Non-pigmented ciliary epithelial cell (primary cell): ENCODE data around the gene GPATCH8.
"Not testable (repeated sequence)": the region's sequence is repeated elsewhere in the genome, so short reads cannot be mapped to it uniquely, and the experiment has no call there.

Experiments used
- DNase-seq: peaks from one replicate; pipeline ENCODE4 v3.0.0-alpha.2; 2010; ENCODE audit warnings: low read depth

GPATCH8 gene

DNA sequence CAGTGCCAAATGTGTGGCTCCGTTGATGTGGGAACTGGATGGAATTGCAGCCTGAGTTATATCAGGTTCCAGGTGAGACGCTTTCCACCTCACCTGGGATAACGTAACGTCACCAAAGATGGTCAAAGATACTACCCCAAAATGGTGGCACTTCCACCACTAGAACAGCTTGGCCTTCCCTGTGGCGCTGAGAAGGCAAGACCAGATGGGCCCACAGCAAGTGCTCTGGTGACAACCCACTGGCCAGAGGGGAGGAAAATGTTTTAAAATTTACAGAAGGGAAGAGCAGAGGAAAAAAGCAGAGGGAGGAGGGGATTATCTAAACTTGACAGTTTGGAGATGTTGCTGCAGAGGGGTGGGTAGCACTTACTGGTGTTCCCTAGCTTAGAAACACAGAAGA lies 106.3 kb downstream of the GPATCH8 start:
- no peak for DNase-seq

DNA sequence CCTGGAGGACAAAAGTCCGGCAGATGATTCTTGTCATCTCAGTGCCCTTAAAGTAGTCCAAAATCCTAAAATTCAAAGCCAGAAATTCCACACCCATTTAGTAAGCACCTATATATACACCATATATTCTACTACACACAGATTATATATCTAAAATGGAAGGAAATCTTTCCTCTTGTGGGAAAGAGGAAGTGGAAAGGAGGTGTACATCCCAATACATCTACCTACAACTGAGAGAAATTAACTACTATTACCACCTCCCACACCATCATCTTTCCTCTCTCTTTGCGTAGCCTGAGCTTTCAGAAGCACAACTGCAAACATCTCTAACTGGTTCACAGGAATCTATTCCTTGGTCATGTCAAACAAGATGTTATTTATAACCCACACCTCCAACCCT lies 108.4 kb downstream of the GPATCH8 start:
- no peak for DNase-seq

DNA sequence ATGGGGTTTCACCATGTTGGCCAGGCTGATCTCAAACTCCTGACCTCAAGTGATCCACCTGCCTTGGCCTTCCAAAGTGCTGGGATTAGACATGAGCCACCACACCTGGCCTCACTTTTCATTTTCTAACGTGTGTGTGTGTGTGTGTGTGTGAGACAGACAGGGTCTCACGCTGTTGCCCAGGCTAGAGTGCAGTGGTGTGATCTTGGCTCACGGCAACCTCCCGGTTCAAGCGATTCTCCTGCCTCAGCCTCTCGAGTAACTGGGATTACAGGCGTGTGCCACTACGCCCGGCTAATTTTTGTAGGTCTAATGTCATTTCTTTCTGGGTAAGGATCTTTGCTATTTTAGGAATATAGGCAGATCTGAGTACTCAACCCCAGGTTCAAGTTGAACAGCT lies 109.1 kb downstream of the GPATCH8 start:
- not testable (repeated sequence) for DNase-seq

DNA sequence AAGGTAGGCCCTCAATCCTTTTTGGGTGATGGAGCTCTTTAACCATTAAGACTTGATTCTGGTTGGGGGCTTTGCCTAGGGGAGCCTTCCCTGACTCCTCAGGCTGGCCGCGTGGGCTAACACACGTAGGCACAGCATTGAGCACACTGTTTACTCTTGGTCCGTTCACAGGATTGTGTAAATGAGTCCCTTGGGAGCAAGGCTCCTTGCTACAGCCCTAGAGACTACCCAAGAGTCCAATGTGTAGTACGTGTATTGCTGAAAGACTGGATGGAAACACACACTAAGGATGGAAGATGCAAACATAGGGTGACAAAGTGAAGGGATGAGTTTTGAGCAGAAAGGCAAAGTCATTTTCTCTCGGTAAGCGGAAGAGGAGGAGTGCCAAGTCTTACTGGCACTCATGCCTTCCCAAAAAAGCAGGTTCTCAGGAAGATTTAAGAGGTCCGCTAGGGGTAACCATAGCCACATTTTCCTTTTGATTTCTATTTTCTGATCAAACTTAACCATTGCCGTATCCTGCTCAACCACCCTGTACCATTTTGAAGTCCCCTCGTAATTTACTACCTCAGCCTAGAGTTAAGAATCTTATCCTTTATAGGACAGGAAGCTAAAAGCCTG lies 112.8 kb downstream of the GPATCH8 start:
- DNase-seq = no peak

DNA sequence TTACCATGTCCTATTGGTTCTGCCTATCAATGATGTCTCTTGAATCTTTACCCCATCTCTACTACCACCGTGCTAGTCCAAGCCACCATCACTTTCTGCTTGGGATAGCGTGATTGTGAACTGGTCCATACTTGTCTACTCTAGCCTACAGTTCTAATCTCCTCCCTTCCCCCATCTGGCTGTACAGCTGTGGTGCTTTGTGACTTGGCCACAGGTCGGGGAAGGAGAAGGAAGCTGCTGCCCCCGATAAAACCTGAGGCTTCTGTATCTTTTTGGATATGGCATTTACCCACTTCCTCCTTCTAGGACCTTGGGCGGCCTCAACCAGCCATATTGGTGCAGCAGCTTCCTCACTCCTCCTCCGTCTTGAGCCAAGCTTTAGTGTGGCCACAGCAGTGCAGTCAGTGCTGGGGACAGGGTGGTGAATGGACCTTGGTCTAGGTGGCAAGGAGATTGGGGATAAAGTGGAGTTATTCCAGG lies 113.4 kb downstream of the GPATCH8 start:
- no peak for DNase-seq

DNA sequence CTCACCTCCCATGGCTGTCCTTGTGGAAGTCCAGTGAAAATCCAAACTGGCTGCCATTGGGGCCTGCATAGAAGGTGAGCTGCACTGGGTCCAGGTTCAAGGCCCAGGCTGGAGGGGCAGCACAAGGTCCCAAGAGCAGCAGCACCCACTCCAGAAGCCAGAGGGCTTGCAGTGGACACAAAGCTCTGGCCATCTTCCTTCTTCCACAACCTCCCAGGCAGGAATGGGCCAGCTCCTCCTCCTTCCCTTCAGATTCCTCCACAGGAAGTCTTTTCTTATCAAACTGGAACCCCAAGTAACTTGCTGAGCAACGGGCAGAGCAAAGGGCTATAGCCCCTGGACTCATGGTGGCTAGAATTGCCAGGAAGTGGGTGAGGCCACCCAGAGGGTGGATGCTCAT lies 113.9 kb downstream of the GPATCH8 start, which contains the start of gene ITGA2B:
ITGA2B (minus strand) TSS at position 369 of the 400 bp plus-strand sequence; CDS start at position 193, 176 bp downstream.
- DNase-seq = no peak

DNA sequence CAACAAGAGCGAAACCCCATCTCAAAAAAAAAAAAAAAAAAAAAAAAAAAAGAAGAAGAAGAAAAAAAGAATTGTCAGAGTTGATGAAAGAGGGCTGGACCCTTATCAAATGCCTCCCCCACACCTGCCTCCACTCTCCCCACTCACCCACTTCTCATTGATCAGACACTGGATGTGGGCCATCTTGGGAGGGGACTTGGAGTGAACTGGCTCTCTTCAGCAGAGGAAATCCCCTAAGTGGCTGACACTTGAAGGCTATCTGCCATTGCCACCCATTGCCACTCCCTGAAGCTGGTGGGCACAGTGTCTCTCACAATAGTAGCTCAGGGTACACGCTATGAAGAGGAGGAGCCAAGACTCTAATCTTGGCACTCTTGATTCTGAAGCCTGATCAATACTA lies 115.4 kb downstream of the GPATCH8 start:
- no peak for DNase-seq

DNA sequence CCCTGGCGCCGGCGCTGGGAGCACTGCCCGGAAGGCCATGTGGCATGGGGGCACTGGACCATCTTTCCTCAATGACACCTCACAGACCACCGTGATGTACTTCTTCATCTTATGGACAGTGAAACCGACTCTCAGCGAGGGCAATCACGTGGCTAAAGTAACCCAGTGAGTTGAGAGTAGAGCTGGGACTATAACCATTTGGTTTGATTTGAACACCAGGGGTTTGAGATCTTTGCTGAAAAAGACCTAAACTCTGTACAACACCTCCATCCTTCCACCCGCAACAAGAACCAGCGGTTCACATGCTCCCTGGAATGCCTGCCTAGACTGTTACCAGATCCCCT lies 117.1 kb downstream of the GPATCH8 start:
- DNase-seq = no peak

DNA sequence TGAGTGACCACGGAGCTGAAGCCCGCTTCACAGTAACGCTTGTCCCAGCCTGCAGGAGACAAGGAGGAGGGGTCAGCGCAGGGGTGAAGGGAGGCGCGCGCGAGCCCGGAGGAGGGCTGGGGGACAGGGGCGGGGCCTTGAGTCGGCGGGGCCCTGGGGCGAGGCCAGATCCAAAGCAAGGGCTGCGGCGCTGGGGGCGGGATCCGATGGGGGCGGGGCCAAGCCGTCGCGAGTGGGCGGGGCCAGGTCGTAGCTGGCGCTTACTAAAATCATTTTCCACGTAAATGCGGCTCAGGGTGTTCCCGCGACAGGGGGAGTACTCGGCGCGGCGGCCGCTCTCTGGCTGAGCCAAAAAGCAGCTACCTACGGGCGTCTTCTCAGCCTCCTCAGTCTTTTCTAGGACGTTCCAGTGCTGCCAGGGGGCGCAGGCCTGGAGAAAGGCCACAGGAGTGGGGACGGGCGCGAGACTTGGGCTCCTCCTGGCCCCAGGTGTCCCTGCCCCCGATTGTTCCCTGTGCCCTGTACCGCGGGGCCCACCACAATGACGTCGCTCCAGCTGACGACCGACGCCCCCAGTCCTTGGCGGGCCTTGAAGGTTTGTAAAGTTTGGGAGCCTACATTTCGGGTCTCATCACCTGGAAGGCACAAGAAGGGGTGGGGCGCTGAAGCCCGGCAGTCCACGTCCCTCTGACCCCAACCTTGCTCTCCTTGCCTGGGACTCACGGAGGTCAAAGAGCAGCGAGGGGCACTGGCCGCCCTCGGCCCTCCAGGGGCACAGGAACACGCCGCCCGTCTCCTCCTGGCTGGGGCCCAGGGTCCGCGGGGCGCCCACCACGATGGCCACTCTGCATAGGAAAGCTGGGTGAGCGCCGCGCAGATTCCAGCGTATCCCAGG lies 117.7 kb downstream of the GPATCH8 start:
- DNase-seq = no peak

DNA sequence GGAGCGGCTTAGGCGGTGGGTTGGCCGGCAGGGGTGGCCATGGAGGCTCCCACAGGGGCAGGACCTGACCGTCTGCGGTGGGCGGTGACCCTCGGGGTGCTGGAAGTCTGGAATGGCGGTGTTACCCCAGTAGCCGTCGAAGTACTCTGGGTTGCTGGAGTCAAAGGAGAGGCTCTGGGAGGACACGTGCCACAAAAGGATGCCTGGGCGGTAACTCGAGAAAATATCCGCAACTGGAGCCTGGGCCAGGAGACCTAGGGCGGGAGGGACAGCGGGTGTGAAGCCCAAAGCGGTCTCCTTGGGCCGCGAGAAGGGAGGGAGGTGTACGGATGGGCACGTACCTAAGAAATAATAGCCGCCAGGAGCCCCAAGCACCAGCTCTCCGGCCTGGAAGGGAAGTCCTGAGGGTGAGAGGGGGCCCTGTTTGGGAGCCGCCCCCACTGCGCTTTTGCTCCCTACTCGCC lies 118.4 kb downstream of the GPATCH8 start:
- no peak for DNase-seq

DNA sequence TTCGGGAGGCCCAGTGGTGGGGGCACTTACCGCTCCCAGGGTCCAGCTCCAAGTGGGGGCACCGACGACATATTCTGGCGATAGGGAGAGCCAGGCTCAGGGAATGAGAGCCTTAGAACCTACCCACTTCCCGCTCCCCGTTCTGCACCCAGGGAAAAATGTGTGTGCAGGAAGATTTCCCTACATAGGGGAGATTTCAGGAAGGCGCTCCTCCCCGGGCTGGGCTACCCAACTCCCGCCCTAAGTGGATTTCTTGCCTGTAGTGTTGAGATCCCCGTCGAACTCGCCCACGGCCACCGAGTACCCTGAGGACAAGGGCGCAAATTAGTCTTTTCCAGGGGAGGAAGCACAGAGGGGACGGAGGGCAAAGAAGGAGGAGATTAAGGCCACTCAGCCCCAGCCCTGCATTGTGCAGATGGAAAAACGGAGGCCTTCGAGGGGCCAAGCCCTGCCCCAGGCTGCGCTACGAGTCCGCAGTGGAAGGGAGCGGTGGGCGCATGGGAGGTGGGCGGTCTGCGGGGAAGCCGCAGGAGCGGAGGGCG lies 118.9 kb downstream of the GPATCH8 start:
- no peak for DNase-seq

DNA sequence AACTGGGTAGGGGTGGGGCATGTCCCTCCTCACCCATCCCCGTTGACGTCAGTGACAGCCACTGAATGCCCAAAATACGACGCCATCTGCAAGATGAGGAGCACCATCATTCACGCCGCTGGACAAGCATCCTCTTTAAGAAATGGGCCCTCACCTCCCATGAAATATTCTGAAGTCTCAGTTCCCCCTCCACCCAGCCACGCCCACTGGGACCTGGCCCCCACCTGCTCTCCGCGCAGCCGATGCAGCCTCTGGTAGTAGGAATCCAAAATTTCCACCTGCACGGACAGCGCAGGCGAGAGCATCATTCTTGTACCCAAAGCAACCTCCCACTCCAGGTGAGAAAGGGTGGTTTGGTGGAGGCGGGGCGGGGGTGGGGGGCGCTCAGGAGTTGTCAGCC lies 119.3 kb downstream of the GPATCH8 start:
- DNase-seq = no peak

DNA sequence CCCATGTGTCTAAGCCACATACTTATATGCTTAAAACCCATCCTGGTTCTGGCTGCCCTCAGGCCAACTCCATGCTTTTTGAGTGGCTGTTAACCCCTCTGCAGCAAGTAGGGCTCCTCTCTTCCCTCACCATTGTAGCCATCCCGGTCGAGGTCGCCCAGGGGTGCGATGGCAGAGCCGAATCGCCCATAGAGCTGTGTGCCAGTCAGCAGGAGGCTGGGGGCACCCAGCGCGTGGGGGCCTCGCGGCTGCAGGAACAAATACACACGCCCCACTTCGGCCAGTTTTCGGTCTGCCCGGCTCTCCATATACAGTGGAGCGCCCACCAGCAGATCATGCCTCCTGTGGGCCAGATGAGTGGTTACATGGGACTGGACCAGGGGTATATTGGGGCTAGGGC lies 119.8 kb downstream of the GPATCH8 start:
- no peak for DNase-seq

DNA sequence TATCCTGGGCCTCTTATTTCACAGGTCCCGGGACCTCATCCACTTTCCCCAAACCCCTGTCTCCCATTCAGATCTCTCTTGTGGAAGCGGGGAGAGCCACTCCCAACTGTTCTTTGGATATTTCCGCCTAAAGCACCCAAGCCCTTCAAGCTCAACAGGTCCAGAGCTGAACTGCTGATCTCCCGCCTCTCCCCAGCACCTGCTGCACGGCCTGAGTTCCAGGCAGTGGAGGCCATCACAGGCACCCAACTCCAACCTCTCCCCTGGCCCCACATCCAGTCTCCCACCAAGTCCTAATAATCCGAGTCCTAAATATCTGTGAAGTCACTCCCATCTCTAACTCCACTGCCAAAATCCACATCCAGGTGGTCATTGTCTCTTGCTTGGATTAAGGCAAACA lies 120.3 kb downstream of the GPATCH8 start:
- DNase-seq = no peak

DNA sequence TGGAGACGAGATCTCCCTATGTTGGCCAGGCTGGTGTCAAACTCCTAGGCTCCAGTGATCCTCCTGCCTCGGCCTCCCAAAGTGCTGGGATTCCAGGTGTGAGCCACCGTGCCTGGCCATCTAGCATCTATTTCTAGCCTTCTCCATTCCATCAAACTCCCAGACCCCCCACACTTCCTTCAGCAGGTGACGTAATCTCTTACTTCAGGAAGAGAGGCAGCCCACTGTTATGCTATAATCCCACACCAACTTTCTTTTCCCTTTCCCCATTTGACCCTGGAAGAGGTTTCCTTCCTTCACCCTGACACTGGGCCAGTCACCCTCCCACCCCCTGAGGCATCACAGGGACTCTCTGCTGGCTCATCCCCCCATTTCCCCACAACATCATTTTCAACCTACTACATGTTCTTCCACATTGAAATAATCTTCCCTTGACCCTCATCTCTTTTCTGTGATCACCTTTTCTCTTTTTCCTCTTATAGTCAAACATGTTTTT lies 121.3 kb downstream of the GPATCH8 start:
- no peak for DNase-seq

DNA sequence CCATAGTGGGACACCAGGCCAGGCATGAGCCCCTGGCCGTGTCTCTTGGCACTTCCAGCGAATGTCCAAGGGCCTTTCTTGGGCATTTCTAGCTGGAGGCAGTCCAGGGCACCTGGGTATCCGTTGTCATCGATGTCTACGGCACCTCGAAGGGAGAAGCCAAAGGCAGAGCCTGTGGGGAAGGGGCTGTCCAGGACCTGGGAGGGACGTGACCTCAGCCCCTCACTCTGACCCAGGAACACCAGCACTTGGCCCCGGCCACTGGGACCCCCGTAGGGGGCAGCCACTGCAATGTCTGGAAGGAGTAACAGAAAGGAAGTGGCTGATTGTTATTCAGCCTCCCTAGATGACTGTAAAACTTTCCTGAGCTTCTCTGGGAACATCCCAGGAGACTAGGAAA lies 122.4 kb downstream of the GPATCH8 start:
- no peak for DNase-seq

DNA sequence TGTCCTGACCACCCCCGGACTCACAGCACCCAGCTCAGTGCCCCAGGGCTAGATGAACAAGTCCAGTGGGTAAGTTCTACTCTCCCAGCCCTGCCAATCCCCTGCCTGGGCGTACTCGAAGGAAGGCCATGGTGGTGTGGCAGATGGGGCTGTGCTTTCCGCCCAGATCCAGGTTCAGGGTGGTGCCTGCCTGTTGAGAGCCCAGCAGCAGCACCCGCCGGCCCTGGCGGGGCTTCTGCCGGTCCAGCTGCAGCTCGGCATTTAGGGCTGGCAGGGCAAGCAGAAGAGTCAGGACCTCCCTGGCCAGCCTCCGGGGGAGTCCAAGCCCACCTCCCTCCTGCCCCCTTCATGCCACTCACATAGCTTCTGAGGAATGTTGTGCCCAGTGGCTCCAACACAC lies 123.3 kb downstream of the GPATCH8 start:
- no peak for DNase-seq

DNA sequence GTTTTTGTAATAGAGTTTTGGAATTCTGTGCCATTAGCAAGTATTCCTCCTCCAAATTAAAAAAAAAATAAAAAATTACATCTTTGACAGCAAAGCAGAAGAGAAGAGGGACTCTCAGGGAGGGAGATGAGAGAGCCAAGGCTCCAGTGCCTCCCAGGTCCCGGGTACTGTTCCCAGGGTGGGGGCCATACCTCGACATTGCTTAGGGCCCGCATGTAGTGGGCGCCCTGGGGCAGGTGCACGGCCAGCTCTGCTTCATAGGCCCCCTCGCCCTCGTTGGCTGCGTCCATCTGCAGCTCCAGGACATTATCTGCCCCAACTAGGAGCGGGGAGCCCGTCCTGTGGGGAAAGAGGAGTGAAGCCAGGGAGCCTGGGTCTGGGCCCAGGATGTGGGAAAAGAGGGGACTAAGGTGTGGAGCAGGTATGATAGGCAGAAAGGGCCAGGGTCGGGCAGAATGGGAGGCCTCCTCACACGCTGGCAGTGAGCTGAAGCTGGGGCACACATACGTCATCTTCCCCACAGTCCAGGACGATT lies 125.0 kb downstream of the GPATCH8 start:
- no peak for DNase-seq

DNA sequence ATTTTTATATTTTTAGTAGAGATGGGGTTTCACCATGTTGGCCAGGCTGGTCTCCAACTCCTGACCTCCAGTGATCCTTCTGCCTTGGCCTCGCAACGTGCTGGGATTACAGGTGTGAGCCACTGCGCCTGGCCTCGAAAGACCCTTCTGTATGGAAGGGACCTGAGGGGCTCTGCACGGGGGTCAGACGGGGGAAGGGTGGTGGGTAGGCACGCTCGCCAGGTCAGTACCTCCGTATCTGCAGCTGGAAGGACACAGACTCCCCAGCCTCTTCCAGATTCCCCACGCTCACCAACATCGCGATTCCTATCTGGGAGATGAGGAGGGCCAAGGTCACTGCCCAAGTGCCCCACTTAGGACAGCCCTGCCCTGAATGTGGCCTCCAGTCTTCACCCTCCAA lies 126.4 kb downstream of the GPATCH8 start:
- no peak for DNase-seq

DNA sequence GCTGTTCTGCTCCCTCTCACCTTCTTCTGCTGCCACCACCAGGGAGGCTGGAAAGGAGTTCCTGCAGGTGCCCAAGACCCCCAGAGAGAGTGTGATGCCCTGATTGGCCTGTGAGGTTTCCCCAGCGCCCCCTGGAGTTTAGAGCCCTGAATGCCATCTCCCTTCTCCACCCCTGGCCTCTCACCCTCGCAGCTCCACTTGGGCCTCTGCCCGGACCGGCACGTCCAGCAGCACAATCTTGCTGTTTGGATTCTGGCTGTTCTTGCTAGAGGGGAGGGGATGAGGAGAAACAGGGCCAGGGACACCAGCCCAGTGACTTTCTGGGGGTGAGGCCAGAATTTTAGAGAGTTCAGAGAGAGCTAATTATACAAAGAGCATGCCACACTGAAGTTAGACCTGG lies 127.1 kb downstream of the GPATCH8 start:
- DNase-seq = no peak

DNA sequence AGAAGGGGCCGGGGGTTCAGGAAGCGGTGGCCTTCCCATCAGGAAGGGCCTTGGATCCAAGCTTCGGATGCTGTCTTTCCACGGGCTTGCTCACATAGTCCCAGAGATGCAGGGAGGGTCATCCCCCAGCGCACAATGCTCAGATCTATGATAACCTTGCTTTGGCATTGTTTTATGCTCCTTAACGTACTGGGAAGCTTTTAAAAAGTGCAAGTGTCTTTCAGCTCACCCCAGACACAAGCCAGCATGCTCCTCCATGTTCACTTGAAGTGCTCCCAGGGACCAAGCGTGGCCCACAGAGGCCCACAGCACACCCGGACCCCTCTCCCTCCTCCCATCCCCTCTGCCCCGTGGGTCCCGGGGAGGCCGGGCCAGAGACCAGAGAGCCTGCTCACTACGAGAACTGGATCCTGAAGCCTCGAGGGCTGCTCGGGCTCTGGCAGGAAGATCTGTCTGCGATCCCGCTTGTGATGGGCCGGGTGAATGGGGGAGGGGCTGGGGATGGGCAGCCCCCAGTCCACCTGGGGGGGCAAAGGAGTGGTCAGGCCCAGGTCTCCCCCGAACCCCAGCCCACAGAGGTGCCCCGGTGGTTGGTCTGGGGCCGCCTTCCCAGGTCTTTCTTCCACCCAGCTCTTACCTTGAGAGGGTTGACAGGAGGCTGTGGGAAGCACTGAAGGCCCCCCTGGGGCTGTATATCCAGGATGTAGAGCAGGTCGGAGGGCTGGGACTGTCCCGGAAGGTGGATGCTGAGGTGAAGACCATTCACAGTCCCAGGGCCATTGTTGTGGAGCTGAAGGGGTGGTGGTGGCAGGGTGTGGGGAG lies 127.8 kb downstream of the GPATCH8 start:
- DNase-seq = no peak
